DOHH2 (cell line): ENCODE results near the gene NRSN2.
A peak's percentile ranks its signal among the peaks of the same experiment; 100 is the strongest.

Source experiments
- H3F3A ChIP-seq: fragments of 200-600 bp; sonication (generic), shearing (Covaris generic); 2 replicates; pipeline ENCODE4 v1.6.0; 2016; ENCODE audit warnings: antibody characterized with exemption, mild to moderate bottlenecking; ENCODE audit not compliant: control insufficient read depth, insufficient read depth
- H3K27ac ChIP-seq: fragments of 200-600 bp; sonication (generic); 2 replicates; pipeline ENCODE4 v1.5.1; 2014; ENCODE audit warnings: low read depth, mild to moderate bottlenecking, low read length, moderate library complexity
- H3K27me3 ChIP-seq: fragments of 200-600 bp; sonication (generic); 2 replicates; pipeline ENCODE4 v1.6.1; 2014; ENCODE audit warnings: mild to moderate bottlenecking, low read length, mixed read lengths; ENCODE audit not compliant: control insufficient read depth
- H3K36me3 ChIP-seq: fragments of 200-600 bp; sonication (generic); 2 replicates; pipeline ENCODE4 v1.6.1; 2014; ENCODE audit warnings: mild to moderate bottlenecking, low read length, moderate library complexity, mixed read lengths; ENCODE audit not compliant: control insufficient read depth
- H3K4me1 ChIP-seq: fragments of 200-600 bp; sonication (generic); 2 replicates; pipeline ENCODE4 v1.6.1; 2014; ENCODE audit warnings: mild to moderate bottlenecking, low read length, mixed read lengths; ENCODE audit not compliant: control insufficient read depth
- H3K4me2 ChIP-seq: fragments of 200-600 bp; sonication (generic); 2 replicates; pipeline ENCODE4 v1.6.0; 2014; ENCODE audit warnings: mild to moderate bottlenecking, low read length, moderate library complexity
- H3K4me3 ChIP-seq: fragments of 200-600 bp; sonication (generic); 2 replicates; pipeline ENCODE4 v1.5.1; 2014; ENCODE audit warnings: mild to moderate bottlenecking, low read length, mixed read lengths
- H3K79me2 ChIP-seq: fragments of 200-600 bp; sonication (generic); 2 replicates; pipeline ENCODE4 v1.6.1; 2014; ENCODE audit warnings: mild to moderate bottlenecking, low read length, mixed read lengths; ENCODE audit not compliant: control insufficient read depth
- H3K9me2 ChIP-seq: fragments of 200-600 bp; sonication (generic); replicated peaks from 2 replicates; pipeline ENCODE4 v1.6.1; 2014; ENCODE audit warnings: mild to moderate bottlenecking, low read length, mixed read lengths; ENCODE audit not compliant: control insufficient read depth
- H3K9me3 ChIP-seq: fragments of 200-600 bp; sonication (generic); 2 replicates; pipeline ENCODE4 v1.6.1; 2014; ENCODE audit warnings: antibody characterized with exemption, low read length, mixed read lengths; ENCODE audit not compliant: control insufficient read depth, insufficient read depth
- H4K20me1 ChIP-seq: fragments of 200-600 bp; sonication (generic); 2 replicates; pipeline ENCODE4 v1.6.0; 2014; ENCODE audit warnings: low read depth, mild to moderate bottlenecking, antibody characterized with exemption, low read length, moderate library complexity; ENCODE audit not compliant: control insufficient read depth, insufficient read depth
- CTCF ChIP-seq: fragments of 200-600 bp; sonication (generic); IDR thresholded peaks from one replicate; pipeline ENCODE4 v1.5.1; 2014; ENCODE audit warnings: antibody characterized with exemption, mild to moderate bottlenecking, low read depth, low read length; ENCODE audit not compliant: poor library complexity, severe bottlenecking
- EZH2phosphoT487 ChIP-seq: fragments of 200-600 bp; sonication (generic); IDR thresholded peaks from 2 replicates; pipeline ENCODE4 v1.6.1; 2017; ENCODE audit warnings: borderline replicate concordance, mild to moderate bottlenecking, antibody characterized with exemption, low read length, moderate library complexity, mixed read lengths

The NRSN2 gene

GRCh38 chr20:300345-300990 is 46.4 kb upstream of the NRSN2 start:
- Histone ChIP-seq H3K27ac (no peak overlapping the region), H3K4me3 (peak overlapping the region; percentile 100), H4K20me1 (peaks cover 20% of the 10 kb centered on the region), H3K36me3 (peaks cover 35% of the 10 kb centered on the region), H3F3A (peaks cover 32% of the 10 kb centered on the region), H3K4me2 (peak overlapping the region; percentile 98), H3K9me3 (no peaks in the 10 kb centered on the region), H3K4me1 (peaks cover 41% of the 10 kb centered on the region), H3K27me3 (no peaks in the 10 kb centered on the region), H3K79me2 (peaks cover 49% of the 10 kb centered on the region), H3K9me2 (no peaks in the 10 kb centered on the region)
- TF ChIP-seq EZH2phosphoT487 (no peak), CTCF (no peak)

- no peaks in the 10 kb centered on the region for H3K9me3 ChIP-seq
- H4K20me1 ChIP-seq, result peaks cover 20% of the 10 kb centered on the region
- H3K4me2 ChIP-seq, result no peak overlapping the region
- no peaks in the 10 kb centered on the region for H3K9me2 ChIP-seq
- H3K4me1 ChIP-seq, result peaks cover 33% of the 10 kb centered on the region
- H3K36me3 ChIP-seq, result peaks cover 35% of the 10 kb centered on the region
- H3F3A ChIP-seq, result peaks cover 27% of the 10 kb centered on the region
- H3K27ac ChIP-seq, result no peak overlapping the region
- H3K79me2 ChIP-seq, result peaks cover 40% of the 10 kb centered on the region
- H3K27me3 ChIP-seq, result no peaks in the 10 kb centered on the region
- TF ChIP-seq EZH2phosphoT487, result no peak
- TF ChIP-seq CTCF, result no peak
- no peak overlapping the region for H3K4me3 ChIP-seq
These were observed 44.7 kb upstream of the NRSN2 start for GRCh38 chr20:301886-302848.

- no peaks in the 10 kb centered on the region for H3K27me3 ChIP-seq
- H3K4me1 ChIP-seq, result peaks cover 16% of the 10 kb centered on the region
- TF ChIP-seq CTCF, result no peak
- TF ChIP-seq EZH2phosphoT487, result no peak
- H3K27ac ChIP-seq, result no peak overlapping the region
- H3K79me2 ChIP-seq, result peaks cover 6% of the 10 kb centered on the region
- H3K9me3 ChIP-seq, result no peaks in the 10 kb centered on the region
- H3K9me2 ChIP-seq, result no peaks in the 10 kb centered on the region
- H3K4me3 ChIP-seq, result no peak overlapping the region
- H4K20me1 ChIP-seq, result peaks cover 4% of the 10 kb centered on the region; the same call in 1 of the 2 replicates
- 0 out of 2 replicates have a peak, but pooled peaks cover 6% of the 10 kb centered on the region for H3F3A ChIP-seq
- H3K4me2 ChIP-seq, result no peak overlapping the region
- peaks cover 6% of the 10 kb centered on the region for H3K36me3 ChIP-seq
These were observed 41.2 kb upstream of the NRSN2 start for GRCh38 chr20:305745-306144.
